Fibroblast of lung (primary cell): ENCODE data around the gene CNTFR. TPM values are rescaled to one million over a fixed set of nuclear protein-coding genes. Genes with fewer than 3 reads are reported as not detected.

Experiments used
- DNase-seq, 2 donors: peaks; one replicate each; pipeline versions ENCODE4 v3.0.0 to v3.0.0-alpha.2; 2010; ENCODE audit warnings: low read depth in 2 of 2
- H2AFZ ChIP-seq: 2 replicates; pipeline ENCODE4 v1.5.1; 2012; ENCODE audit warnings: low read length, control low read depth, inconsistent platforms
- H3K27ac ChIP-seq: 2 replicates; pipeline ENCODE4 v1.5.1; 2011; ENCODE audit warnings: low read length, control low read depth; ENCODE audit not compliant: insufficient read depth
- H3K27me3 ChIP-seq: 2 replicates; pipeline ENCODE4 v1.5.1; 2011; ENCODE audit warnings: mild to moderate bottlenecking, low read length; ENCODE audit not compliant: control insufficient read depth, insufficient read depth
- H3K36me3 ChIP-seq: 2 replicates; pipeline ENCODE4 v1.5.1; 2011; ENCODE audit warnings: low read length; ENCODE audit not compliant: control insufficient read depth, insufficient read depth
- H3K4me1 ChIP-seq: 2 replicates; pipeline ENCODE4 v1.5.1; 2011; ENCODE audit warnings: low read length; ENCODE audit not compliant: control insufficient read depth, insufficient read depth; ENCODE audit errors: extremely low read depth
- H3K4me2 ChIP-seq: 2 replicates; pipeline ENCODE4 v1.5.1; 2011; ENCODE audit warnings: low read length, control low read depth; ENCODE audit not compliant: insufficient read depth; ENCODE audit errors: extremely low read depth
- H3K4me3 ChIP-seq, 4 experiments: fragments of 200-600 bp in 1 of 4; sonication (generic) in 1 of 4; replicated peaks in 1 of 4; 2 replicates each; pipeline ENCODE4 v1.5.1; 2011 to 2016; ENCODE audit warnings: low read length in 4 of 4, low read depth in 3 of 4, mild to moderate bottlenecking in 3 of 4, control low read depth in 2 of 4, inconsistent platforms in 1 of 4, mixed read lengths in 1 of 4; ENCODE audit not compliant: insufficient read depth in 1 of 4; ENCODE audit errors: control extremely low read depth in 1 of 4
- H3K79me2 ChIP-seq: 2 replicates; pipeline ENCODE4 v1.5.1; 2012; ENCODE audit warnings: mild to moderate bottlenecking, low read length, inconsistent platforms; ENCODE audit not compliant: control insufficient read depth, insufficient read depth
- H3K9ac ChIP-seq: 2 replicates; pipeline ENCODE4 v1.5.1; 2011; ENCODE audit warnings: mild to moderate bottlenecking, low read length, control low read depth; ENCODE audit not compliant: insufficient read depth
- H3K9me3 ChIP-seq: 2 replicates; pipeline ENCODE4 v1.5.1; 2012; ENCODE audit warnings: low read depth, low read length; ENCODE audit not compliant: control insufficient read depth, insufficient read depth
- H4K20me1 ChIP-seq: 2 replicates; pipeline ENCODE4 v1.5.1; 2011; ENCODE audit warnings: low read length; ENCODE audit not compliant: control insufficient read depth, insufficient read depth; ENCODE audit errors: extremely low read depth
- CTCF ChIP-seq, 2 donors: IDR thresholded peaks in 1 of 2; conservative IDR thresholded peaks in 1 of 2; 1 replicate in 1 of 2; 2 replicates in 1 of 2; pipeline ENCODE4 v1.5.1; 2011 to 2012; ENCODE audit warnings: low read length in 2 of 2, control low read depth in 1 of 2, inconsistent platforms in 1 of 2, low read depth in 1 of 2, mild to moderate bottlenecking in 1 of 2
- EZH2 ChIP-seq: IDR thresholded peaks from 2 replicates; pipeline ENCODE4 v1.5.1; 2012; ENCODE audit warnings: low read length, control low read depth, mild to moderate bottlenecking; ENCODE audit errors: missing control alignments
- polyA plus RNA-seq, 2 donors: library from polyadenylated mRNA; depleted of rRNA in 1 of 2; stranded (reverse) in 1 of 2; unstranded in 1 of 2; fragments of >200 nt; gene quantifications; 2 replicates each; pipeline ENCODE4 v1.2.1, GENCODE V29; 2011 to 2012; ENCODE audit warnings: missing spikeins in 1 of 2
- total RNA-seq: library from RNA; depleted of rRNA; stranded (reverse); fragments of >200 nt; gene quantifications from 2 replicates; pipeline ENCODE4 v1.2.1, GENCODE V29; 2014

CNTFR gene
- total and polyA plus RNA-seq, 2 donors (not counting 1 experiment from before 2014, with no cell fraction given): not detected

- Histone ChIP-seq H3K4me1 (no peaks in the 10 kb centered on the region), H3K27ac (no peak overlapping the region), H3K4me3 (no peak overlapping the region), H3K9ac (no peak overlapping the region), H3K79me2 (no peaks in the 10 kb centered on the region), H3K27me3 (peaks cover 52% of the 10 kb centered on the region), H3K9me3 (no peaks in the 10 kb centered on the region), H4K20me1 (no peaks in the 10 kb centered on the region), H3K4me2 (no peak overlapping the region), H3K36me3 (no peaks in the 10 kb centered on the region), H2AFZ (no peak overlapping the region)
- TF ChIP-seq CTCF (conservative IDR thresholded peaks at IDR 0.05 in 1 of 2, IDR thresholded peaks at IDR 0.05 in 1 of 2; ENCODE audit: low read depth in 1 of 2, low read length in 2 of 2) (no peak), EZH2 (no peak)
- no peak for DNase-seq
Observed at GRCh38 chr9:34581318-34581717, 8.2 kb downstream of the CNTFR start.

GRCh38 chr9:34580358-34580757 lies 9.2 kb downstream of the CNTFR start:
- no peaks in the 10 kb centered on the region for H3K4me1 ChIP-seq
- H3K4me2 ChIP-seq: no peak overlapping the region
- no peak overlapping the region for H2AFZ ChIP-seq
- no peak for DNase-seq
- TF ChIP-seq CTCF (conservative IDR thresholded peaks at IDR 0.05 in 1 of 2, IDR thresholded peaks at IDR 0.05 in 1 of 2; ENCODE audit: low read depth in 1 of 2, low read length in 2 of 2) (no peak), EZH2 (no peak)
- H3K36me3 ChIP-seq: no peaks in the 10 kb centered on the region
- H3K9ac ChIP-seq: no peak overlapping the region
- H3K27me3 ChIP-seq: peaks cover 50% of the 10 kb centered on the region
- no peak overlapping the region for H3K27ac ChIP-seq
- H4K20me1 ChIP-seq: no peaks in the 10 kb centered on the region
- no peaks in the 10 kb centered on the region for H3K9me3 ChIP-seq
- H3K4me3 ChIP-seq: no peak overlapping the region
- no peaks in the 10 kb centered on the region for H3K79me2 ChIP-seq

- H3K27ac ChIP-seq: no peak overlapping the region
- no peak overlapping the region for H3K4me3 ChIP-seq
- TF ChIP-seq CTCF (conservative IDR thresholded peaks at IDR 0.05 in 1 of 2, IDR thresholded peaks at IDR 0.05 in 1 of 2; ENCODE audit: low read depth in 1 of 2, low read length in 2 of 2) (no peak), EZH2 (peak; percentile 40)
- H3K27me3 ChIP-seq: peaks cover 46% of the 10 kb centered on the region
- no peaks in the 10 kb centered on the region for H4K20me1 ChIP-seq
- no peaks in the 10 kb centered on the region for H3K4me1 ChIP-seq
- no peaks in the 10 kb centered on the region for H3K79me2 ChIP-seq
- no peak overlapping the region for H3K4me2 ChIP-seq
- no peak overlapping the region for H2AFZ ChIP-seq
- H3K9me3 ChIP-seq: no peaks in the 10 kb centered on the region
- H3K36me3 ChIP-seq: no peaks in the 10 kb centered on the region
- no peak overlapping the region for H3K9ac ChIP-seq
- DNase-seq: no peak
Observed at GRCh38 chr9:34579808-34580163, 9.7 kb downstream of the CNTFR start.
